GM10847 (cell line): ENCODE data around the gene NUDT7.

Experiments
- POLR2A ChIP-seq: IDR thresholded peaks from 2 replicates; pipeline ENCODE4 v1.6.1; 2011; ENCODE audit not compliant: insufficient read length; ENCODE audit errors: extremely low read depth

Gene NUDT7

DNA sequence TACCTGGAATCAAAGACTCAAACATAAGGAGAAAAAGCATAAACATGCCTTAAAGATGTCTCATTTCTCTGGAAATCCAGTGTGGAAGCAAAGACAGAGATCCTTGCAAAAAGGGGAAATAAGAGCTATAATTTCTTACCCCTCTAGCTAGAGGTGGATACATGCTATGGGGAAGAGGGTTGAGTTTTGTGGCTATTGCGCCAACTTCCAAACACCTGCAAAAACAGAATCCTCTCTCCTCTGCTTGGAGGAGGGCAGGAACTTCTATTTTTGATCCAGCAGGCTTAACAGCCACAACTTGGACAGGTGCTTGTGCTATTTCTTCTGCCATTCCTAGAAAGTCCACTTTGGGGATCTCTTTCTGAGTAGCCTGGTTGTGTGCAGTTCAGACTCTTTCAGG lies 21.5 kb upstream of the NUDT7 start:
- TF ChIP-seq POLR2A: no peak

DNA sequence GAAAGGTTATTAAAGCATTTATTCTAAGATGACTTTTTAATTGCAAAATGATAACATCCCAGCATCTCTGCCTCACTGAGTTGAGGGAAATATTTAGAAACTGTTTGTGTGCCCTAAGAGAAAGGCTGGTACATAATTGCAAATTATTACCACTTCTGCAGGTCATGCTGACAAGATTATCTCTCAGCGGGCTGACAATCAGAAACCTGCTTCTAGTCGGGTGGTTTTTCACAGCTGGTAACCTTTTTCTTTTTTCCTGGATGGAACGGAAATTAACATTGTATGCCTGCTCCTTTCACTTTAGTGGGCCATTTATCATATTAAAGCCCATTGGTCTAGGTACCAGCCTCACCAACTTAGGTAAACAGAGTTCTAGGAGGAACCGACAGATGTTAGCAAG lies 17.0 kb upstream of the NUDT7 start:
- TF ChIP-seq POLR2A: no peak

DNA sequence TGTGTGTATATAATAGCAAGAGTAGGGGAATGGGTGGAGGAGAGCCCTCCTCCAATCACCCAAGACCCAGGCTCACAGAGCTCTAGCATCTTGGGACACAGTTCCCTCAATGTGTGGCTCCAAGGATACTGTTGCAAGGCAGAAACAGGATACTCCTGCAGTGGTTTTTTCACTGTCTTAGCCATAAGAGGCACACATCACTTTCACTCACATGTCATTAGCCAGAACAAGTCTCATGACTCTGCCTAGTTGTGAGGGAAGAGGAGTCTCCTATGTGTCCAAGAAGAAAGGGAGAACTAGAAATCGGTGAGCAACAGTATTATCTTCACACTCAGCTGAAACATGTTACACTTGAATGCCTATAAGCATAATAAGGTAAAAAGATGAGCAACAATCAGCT lies 11.1 kb upstream of the NUDT7 start:
- TF ChIP-seq POLR2A: no peak

DNA sequence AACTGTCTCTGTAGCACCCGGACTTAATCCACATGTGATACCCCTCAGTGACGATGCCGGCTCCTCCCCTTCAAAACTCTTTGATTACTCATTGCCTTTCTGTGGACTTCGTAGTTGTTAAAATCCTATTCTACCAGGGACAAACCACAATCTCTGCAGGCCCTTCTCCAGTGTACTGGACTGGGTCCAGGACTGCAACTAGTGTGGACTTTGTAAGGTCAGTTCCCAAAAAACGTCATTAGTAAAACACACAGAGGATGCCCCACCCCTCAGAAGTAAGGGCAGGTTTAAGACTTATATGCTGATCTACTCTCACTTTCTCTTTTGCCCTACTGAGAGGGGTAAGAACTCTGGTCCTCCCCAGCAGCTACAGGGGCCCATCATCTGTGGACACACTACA lies 10.5 kb upstream of the NUDT7 start:
- TF ChIP-seq POLR2A: no peak

DNA sequence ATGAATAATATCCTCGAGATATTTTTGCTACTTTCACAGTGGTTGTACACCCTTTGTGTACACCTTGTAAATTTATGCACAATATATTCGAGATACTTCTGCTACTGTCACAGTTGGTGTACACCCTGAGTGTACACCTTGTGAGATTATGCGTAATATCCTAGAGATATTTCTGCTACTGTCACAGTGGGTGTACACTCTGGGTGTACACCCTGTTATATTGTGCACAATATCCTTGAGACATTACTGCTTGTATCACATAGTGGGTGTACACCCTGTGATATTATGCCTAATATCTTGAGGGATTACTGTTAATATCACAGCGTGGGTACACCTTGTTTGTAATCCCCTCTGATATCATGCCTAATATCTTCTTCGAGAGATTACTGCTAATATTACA lies 7.2 kb upstream of the NUDT7 start:
- no peak for TF ChIP-seq POLR2A

DNA sequence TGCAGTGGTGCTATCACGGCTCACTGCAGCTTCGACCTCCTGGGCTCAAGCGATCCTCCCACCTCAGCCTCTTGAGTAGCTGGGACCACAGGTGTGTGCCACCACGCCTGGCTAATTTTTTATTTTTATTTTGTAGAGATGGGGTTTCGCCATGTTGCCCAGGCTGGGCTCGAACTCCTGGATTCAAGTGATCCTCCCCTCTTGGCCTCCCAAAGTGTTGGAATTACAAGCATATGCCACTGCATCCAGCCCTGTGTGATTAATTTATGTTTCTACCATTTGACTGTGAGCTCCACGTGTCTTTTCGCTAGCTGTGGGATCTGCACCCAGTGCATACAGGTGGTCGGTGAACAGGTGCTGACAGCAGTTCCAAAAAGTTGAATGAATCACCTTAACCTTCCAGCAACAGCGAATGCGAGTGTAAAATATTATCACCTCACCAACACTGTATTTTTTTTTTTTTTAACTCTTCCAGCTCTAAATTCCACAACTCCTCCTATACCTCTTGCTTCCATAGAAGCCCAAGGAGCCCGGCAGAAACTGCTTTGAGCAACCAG lies 484 bp upstream of the NUDT7 start:
- no peak for TF ChIP-seq POLR2A

DNA sequence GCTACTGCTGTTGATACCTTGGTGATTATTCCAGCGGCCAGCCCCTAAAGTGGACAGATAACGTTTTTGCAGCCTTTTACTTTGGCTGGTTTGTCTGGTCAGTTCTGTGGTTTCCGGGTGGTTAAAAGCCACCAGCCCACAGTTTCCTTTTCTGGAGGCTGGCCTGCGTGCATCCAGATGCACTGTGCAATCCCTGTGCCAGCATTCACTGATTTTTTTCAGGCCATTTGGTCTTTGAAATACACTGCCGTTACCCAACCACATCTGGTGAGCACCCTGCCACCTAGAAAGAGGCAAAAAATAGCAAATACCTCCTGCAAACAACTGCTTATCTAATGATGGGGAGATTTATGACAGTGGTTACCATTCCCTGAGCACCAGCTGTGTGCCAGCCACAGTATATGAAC lies 797 bp downstream of the NUDT7 start:
- no peak for TF ChIP-seq POLR2A

DNA sequence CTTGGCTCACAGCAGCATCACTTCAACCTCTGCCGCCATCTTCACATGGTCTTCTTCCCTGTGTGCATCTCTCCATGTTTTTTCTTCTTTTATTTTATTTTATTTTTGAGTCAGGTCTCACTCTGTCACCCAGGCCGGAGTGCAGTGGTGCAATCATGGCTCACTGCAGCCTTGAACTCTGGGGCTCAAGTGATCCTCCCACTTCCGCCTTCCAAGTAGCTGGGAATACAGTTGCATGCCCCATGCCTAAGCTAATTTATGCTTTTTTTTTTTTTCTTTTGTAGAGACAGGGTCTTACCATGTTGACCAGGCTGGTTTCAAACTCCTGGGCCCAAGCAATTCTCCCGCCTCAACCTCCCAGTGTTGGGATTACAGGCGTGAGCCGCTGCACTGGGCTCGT lies 1.9 kb downstream of the NUDT7 start:
- TF ChIP-seq POLR2A: no peak

DNA sequence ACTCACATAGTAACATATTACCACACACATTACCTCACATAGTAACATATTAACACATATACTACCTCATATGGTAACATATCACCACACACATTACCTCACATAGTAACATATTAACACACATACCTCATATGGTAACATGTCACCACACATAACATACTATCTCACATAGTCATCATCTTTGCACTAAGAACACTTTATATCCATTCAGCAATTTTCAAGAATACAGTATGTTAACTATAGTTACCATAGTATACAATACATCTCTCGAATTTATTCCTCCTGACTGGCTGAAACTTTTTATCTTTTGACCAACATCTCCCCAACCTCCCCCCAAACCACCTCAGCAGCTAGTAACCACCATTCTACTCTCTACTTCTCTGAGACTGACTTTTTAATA lies 7.6 kb downstream of the NUDT7 start:
- no peak for TF ChIP-seq POLR2A

DNA sequence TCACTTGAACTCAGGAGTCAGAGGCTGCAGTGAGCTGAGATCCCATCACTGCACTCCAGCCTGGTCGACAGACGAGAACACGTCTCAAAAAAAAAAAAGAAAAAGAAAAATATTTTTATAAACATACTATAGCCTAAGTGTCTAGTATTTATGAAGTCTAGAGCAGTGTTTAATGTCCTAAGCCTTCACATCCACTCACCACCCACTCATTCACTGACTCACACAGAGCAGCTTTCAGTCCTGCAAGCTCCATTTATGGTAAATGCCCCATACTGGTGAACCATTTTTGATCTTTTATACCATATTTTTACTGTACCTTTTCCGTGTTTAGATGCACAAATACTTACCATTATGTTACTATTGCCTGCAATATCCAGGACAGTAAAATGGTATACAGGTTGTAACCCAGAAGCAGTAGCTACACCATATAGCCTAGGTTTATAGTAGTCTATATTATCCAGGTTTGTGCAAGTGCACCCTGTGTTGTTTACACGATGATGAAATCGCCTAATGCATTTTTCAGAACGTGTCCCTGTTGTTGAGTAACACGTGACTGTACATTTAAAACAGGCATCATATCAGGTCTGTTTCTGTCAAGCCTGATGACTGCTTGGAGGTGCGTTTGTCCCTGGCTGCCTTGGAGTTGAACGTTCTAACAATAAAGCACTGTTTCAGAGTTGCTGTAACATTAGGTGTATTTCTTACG lies 10.1 kb downstream of the NUDT7 start:
- TF ChIP-seq POLR2A: no peak

DNA sequence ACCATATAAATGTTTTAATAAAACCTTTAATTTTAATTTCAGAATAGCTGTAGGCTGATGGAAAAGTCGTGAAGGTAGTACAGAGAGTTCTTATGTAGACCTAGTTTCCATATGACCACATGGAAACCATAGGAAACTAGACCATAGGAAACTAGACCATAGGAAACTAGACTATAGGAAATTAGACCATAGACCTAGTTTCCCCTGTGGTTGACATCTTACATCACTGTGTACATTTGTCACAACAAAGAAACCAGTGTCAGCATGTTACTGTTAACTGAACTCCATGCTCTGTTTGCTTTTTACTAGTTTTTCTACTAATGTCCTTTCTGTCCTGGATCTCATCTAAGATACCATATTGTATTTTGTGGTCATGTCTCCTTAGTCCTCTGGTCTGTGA lies 14.6 kb downstream of the NUDT7 start:
- no peak for TF ChIP-seq POLR2A

DNA sequence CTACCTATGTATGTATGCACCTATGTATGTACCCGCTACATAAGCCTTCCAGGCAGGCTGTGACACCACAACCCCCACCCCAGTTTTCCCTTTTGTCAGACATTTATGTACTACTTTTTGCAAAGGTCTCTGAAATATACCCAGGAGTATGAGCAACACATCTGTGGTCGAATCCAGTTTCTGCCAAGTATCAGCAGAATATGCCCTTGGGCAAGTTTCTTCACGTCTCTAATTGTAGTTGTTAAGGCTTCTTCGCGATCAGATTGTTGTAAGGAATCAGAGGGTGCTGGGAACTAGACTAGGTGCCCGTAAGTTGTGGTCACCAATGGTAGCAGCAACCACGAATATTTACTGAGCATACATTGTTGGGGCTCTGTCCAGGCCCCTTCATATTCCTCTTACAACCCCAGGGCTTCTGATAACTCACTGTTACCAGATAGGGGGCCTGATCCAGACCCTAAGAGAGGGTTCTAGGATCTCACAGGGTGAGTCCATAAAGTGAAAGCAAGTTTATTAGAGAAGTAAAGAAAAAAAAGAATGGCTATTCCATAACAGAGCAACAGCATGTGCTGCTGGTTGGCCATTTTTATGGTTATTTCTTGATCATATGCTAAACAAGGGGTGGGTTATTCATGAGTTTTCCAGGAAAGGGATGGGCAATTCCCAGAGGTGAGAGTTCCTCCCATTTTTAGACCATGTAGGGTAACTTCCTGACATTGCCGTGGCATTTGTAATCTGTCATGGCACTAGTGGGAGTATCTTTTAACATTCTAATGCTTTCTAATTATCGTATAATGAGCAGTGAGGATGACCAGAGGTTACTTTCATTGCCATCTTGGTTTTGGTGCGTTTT lies 16.6 kb downstream of the NUDT7 start:
- no peak for TF ChIP-seq POLR2A

DNA sequence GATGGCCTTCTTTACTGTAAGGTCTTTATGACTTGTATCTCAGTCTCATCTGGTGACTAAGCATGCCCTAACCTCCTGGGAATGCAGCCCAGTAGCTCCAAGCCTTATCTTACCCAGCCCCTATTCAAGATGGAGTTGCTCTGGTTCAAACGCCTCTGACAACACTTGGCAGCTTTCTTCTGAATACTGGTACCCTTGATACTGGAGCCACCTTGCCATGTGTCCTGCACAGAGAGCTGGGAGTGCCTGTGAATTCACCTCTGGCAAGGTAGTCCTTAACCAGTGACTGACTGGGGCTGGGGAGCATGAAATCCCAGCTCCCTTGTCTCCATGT lies 17.2 kb downstream of the NUDT7 start:
- TF ChIP-seq POLR2A: no peak

DNA sequence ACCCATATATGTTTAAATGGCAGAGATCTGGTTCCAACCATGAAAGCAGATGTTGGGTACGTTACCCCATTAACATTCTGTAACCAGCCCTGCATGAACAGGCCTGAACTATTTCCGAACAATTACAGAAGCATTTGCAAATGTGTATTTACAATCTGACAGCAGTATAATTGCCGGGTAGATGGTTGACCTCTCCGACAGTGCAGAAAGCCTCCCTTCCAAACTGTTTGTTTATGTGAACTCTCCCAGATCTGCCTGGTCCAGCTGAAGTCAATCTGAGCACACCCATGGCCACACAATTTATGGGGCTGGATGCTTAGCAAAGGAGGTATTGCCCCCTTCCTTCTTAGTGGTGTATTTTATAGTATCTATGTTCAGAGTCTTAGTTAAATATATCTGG lies 21.8 kb downstream of the NUDT7 start:
- no peak for TF ChIP-seq POLR2A

DNA sequence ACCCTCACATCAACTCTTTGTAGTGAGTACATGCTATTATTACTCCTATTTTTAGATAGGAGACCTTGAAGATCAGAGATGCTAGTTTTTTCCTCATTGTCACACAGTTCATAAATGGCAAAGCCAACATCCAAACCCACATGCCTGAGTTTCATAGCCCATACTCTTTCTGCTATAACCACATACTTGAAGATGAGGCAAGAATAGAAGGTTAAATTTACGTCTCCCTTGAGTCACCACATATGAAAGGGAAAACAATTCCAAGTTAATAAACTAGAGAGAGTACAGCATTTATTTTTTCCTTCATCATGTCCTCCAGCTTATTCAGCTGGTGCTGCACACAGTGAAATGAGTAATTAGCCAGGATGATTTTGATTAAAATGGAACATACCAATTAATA lies 23.7 kb downstream of the NUDT7 start:
- no peak for TF ChIP-seq POLR2A

DNA sequence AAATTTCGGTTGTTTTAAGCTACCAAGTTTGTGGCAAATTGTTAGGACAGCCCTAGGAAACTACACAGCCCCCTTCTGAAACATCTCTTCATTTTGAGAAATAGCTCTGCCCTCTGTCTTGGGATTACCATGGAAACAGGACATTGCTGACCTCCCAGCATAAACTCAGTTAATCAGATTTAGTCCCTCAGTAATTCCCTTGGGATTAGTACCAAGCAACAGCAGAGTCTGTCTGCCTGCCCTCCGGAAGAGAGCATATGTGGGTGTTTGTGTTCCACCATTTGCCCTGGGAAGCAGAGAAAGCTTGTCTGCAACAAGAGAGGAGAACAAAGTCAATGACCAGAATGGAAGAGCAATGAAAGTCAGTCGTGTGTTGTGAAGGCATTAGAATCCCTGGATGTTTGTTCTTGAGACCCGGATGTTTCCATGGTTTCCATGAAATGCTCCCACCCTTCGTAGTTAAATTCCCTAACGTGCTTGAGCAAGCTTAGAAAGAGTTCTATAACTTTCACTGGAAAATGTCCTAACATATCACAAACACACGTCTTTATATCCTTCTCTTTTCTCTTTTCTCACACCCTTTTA lies 26.2 kb downstream of the NUDT7 start:
- no peak for TF ChIP-seq POLR2A

DNA sequence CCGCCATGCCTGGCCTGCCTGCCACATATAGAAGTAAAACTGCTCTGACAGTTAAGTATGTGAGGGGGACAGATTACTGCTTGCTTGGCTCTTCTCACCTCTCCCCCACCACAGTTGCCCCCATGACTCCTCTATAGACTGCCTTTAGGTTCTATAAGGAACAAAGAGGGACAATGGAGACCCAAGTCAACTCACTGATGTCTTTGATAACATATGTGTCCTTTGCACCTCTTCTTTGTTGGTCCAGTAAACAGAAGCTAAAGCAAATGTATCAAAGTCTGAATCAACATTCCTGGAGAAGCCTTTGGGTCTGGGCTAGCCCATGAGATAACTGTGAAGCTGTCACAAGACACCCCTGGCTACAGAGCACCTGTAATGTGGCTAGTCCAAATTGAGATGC lies 27.1 kb downstream of the NUDT7 start:
- no peak for TF ChIP-seq POLR2A

DNA sequence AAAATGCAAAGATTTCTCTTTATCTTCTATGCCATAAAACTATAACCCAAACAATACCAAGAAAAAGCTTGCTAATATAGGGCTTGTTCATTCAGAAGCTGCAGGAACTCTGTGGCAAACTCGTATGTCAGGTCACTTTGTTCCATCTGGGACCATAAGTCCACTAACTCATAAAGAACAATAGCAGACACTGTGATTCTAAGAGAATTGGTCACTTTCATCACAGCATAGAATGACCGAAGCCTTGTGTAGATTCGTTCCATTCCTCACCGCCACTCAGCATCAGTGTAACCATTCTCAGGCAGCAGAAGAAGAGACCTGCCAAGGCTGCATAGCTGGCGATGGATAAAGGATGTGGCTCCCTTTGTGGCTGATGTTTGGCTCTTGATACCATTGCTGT lies 35.7 kb downstream of the NUDT7 start:
- no peak for TF ChIP-seq POLR2A
